Upper lobe of left lung (tissue), 6 donors: Measurements from ENCODE around the gene TSPAN16. TPM values are rescaled to one million over a fixed set of nuclear protein-coding genes. Genes with fewer than 3 reads are reported as not detected.
"Not testable (repeated sequence)": the region's sequence is repeated elsewhere in the genome, so short reads cannot be mapped to it uniquely, and the experiment has no call there.

Experiments used
- ATAC-seq, 2 donors: fragments of 200-7000 bp; cut with Tn5 transposase; one replicate each; pipeline ENCODE4 v1.9.1; 2022; ENCODE audit warnings: mild to moderate bottlenecking in 2 of 2, moderate library complexity in 2 of 2; ENCODE audit not compliant: low FRiP score in 2 of 2
- DNase-seq, 2 donors: peaks; one replicate each; pipeline ENCODE4 v3.0.0-alpha.2; 2019 to 2020
- H3K27ac ChIP-seq, 4 donors: fragments of 200-600 bp; sonication (generic); one replicate each; pipeline ENCODE4 v1.5.1; 2016 to 2019
- H3K27me3 ChIP-seq, 4 donors: fragments of 200-600 bp; sonication (generic); one replicate each; pipeline ENCODE4 v1.5.1; 2017 to 2019
- H3K36me3 ChIP-seq, 4 donors: fragments of 200-600 bp; sonication (generic); one replicate each; pipeline ENCODE4 v1.5.1; 2016 to 2019
- H3K4me1 ChIP-seq, 4 donors: fragments of 200-600 bp; sonication (generic); one replicate each; pipeline ENCODE4 v1.5.1; 2018 to 2019
- H3K4me3 ChIP-seq, 4 donors: fragments of 200-600 bp; sonication (generic); one replicate each; pipeline ENCODE4 v1.5.1; 2017 to 2019; ENCODE audit warnings: mild to moderate bottlenecking in 2 of 4, moderate library complexity in 1 of 4
- H3K9me3 ChIP-seq, 4 donors: fragments of 200-600 bp; sonication (generic); one replicate each; pipeline ENCODE4 v1.5.1; 2018 to 2019
- CTCF ChIP-seq, 6 experiments: fragments of 450-650 bp in 4 of 6; fragments of 200-600 bp in 2 of 6; sonication (generic) in 2 of 6; IDR thresholded peaks; one replicate each; pipeline ENCODE4 v1.5.1; 2016 to 2019; ENCODE audit warnings: antibody characterized with exemption in 6 of 6
- EP300 ChIP-seq, 4 donors: sonication (generic); formaldehyde crosslinking; IDR thresholded peaks; one replicate each; pipeline ENCODE4 v1.5.1; 2017; ENCODE audit warnings: antibody characterized with exemption in 4 of 4, control low read depth in 2 of 4
- POLR2A ChIP-seq, 4 donors: fragments of 450-650 bp; IDR thresholded peaks; one replicate each; pipeline ENCODE4 v1.5.1; 2016 to 2017; ENCODE audit warnings: antibody characterized with exemption in 4 of 4, mild to moderate bottlenecking in 2 of 4
- POLR2AphosphoS5 ChIP-seq, 2 donors: sonication (generic); formaldehyde crosslinking; IDR thresholded peaks; one replicate each; pipeline ENCODE4 v1.5.1; 2017; ENCODE audit warnings: antibody characterized with exemption in 2 of 2
- WGBS, 2 donors: methylation state at CpG; one replicate each; pipeline ENCODE4 v1.1.5; 2017 to 2018; 5-methylcytosine and 5-hydroxymethylcytosine counted together
- total RNA-seq, 6 donors: library from RNA; depleted of rRNA in 4 of 6; stranded (reverse); fragments of >200 nt in 4 of 6; gene quantifications; one replicate each; pipeline versions ENCODE4 v1.1.0 to v1.2.1, GENCODE V29; 2016 to 2021
- donor health status: DM: no; HTN: no; CAD: no; lungs with moderate emphysema.
- donor health status: DM: no; HTN: yes; CAD: no; lungs with severe emphysema.

The TSPAN16 gene
- total RNA-seq, 6 donors from 2014 or later, result not detected

GRCh38 chr19:11300811-11301120, 4.8 kb downstream of the TSPAN16 start:
- no peak overlapping the region for H3K4me3 ChIP-seq
- H3K9me3 ChIP-seq, result no peaks in the 10 kb centered on the region
- 86 to 87% methylated on average over 11 of the region's 11 CpGs for WGBS, 2 donors
- peaks cover 3 to 12% (median 10%) of the 10 kb centered on the region in 4 donors for H3K4me1 ChIP-seq
- DNase-seq, result no peak
- no peak overlapping the region for H3K27ac ChIP-seq
- ATAC-seq, result no peak
- no peaks in the 10 kb centered on the region for H3K36me3 ChIP-seq
- TF ChIP-seq EP300 (IDR thresholded peaks at IDR 0.05) (no peak), POLR2A (IDR thresholded peaks at IDR 0.05) (no peak), CTCF (IDR thresholded peaks at IDR 0.05) (no peak), POLR2AphosphoS5 (IDR thresholded peaks at IDR 0.05) (no peak)
- no peaks in the 10 kb centered on the region for H3K27me3 ChIP-seq

- H3K27me3 ChIP-seq, result no peaks in the 10 kb centered on the region
- no peaks in the 10 kb centered on the region for H3K36me3 ChIP-seq
- TF ChIP-seq EP300 (IDR thresholded peaks at IDR 0.05) (no peak), CTCF (IDR thresholded peaks at IDR 0.05) (no peak), POLR2A (IDR thresholded peaks at IDR 0.05) (no peak), POLR2AphosphoS5 (IDR thresholded peaks at IDR 0.05) (no peak)
- H3K9me3 ChIP-seq, result no peaks in the 10 kb centered on the region
- ATAC-seq, result no peak
- H3K4me1 ChIP-seq, result no peaks in the 10 kb centered on the region
- H3K4me3 ChIP-seq, result no peak overlapping the region
- H3K27ac ChIP-seq, result no peak overlapping the region
- DNase-seq, result no peak
- 91 to 93% methylated on average over 5 of the region's 5 CpGs for WGBS, 2 donors
Measured at GRCh38 chr19:11304936-11305335, 9.0 kb downstream of the TSPAN16 start.

GRCh38 chr19:11306337-11306736, 10.4 kb downstream of the TSPAN16 start:
- H3K36me3 ChIP-seq, result no peaks in the 10 kb centered on the region
- ATAC-seq (no peak), DNase-seq (no peak)
- WGBS, 2 donors, result 81 to 83% methylated on average over 9 of the region's 9 CpGs
- TF ChIP-seq CTCF (IDR thresholded peaks at IDR 0.05) (no peak), EP300 (IDR thresholded peaks at IDR 0.05) (no peak), POLR2AphosphoS5 (IDR thresholded peaks at IDR 0.05) (no peak), POLR2A (IDR thresholded peaks at IDR 0.05) (no peak)
- no peak overlapping the region for H3K27ac ChIP-seq
- H3K4me3 ChIP-seq, result no peak overlapping the region
- H3K27me3 ChIP-seq, result no peaks in the 10 kb centered on the region
- H3K9me3 ChIP-seq, result no peaks in the 10 kb centered on the region
- no peaks in the 10 kb centered on the region for H3K4me1 ChIP-seq

GRCh38 chr19:11320278-11320995, 24.5 kb downstream of the TSPAN16 start:
- WGBS, 2 donors, result 77 to 78% methylated on average over 8 to 9 of the region's 9 CpGs
- Histone ChIP-seq H3K4me1 (peaks cover 25 to 59% (median 54%) of the 10 kb centered on the region in 4 donors), H3K4me3 (peak overlapping the region in 1 of 4 donors; percentile 27), H3K27ac (peak overlapping the region; percentile 62 to 91 (median 82))
- not testable (repeated sequence) for ATAC-seq, H3K9me3 ChIP-seq, H3K36me3 ChIP-seq, H3K27me3 ChIP-seq, DNase-seq

GRCh38 chr19:11321191-11322126, 25.5 kb downstream of the TSPAN16 start:
- H3K4me3 ChIP-seq, result peak overlapping the region in 1 of 4 donors; percentile 27
- no peaks in the 10 kb centered on the region for H3K9me3 ChIP-seq
- H3K36me3 ChIP-seq, result peaks cover 0 to 17% (median 7%) of the 10 kb centered on the region in 4 donors
- 71 to 75% methylated on average over 14 of the region's 14 CpGs for WGBS, 2 donors
- H3K4me1 ChIP-seq, result peaks cover 25 to 59% (median 55%) of the 10 kb centered on the region in 4 donors
- peak overlapping the region; percentile 62 to 91 (median 82) for H3K27ac ChIP-seq
- DNase-seq, result no peak
- TF ChIP-seq EP300 (IDR thresholded peaks at IDR 0.05), result no peak
- no peak for TF ChIP-seq CTCF (IDR thresholded peaks at IDR 0.05)
- TF ChIP-seq POLR2A (IDR thresholded peaks at IDR 0.05), result no peak
- no peak for TF ChIP-seq POLR2AphosphoS5 (IDR thresholded peaks at IDR 0.05)
- ATAC-seq, result no peak
- H3K27me3 ChIP-seq, result no peaks in the 10 kb centered on the region
